Activated naive CD8-positive, alpha-beta T cell treated with anti-CD3 and anti-CD28 coated beads for 36 hours (primary cell): ENCODE data around the gene FAM234A. TPM values are rescaled to one million over a fixed set of nuclear protein-coding genes. Genes with fewer than 3 reads are reported as not detected.

ENCODE experiments used
- DNase-seq: peaks from one replicate; pipeline ENCODE4 v3.0.0; 2021
- H3K27ac Mint-ChIP-seq: one replicate; pipeline ENCODE4 v1.8.0; 2022; ENCODE audit warnings: mild to moderate bottlenecking, moderate library complexity, mixed read lengths
- H3K27me3 Mint-ChIP-seq: one replicate; pipeline ENCODE4 v1.8.0; 2022; ENCODE audit warnings: mild to moderate bottlenecking, mixed read lengths
- H3K36me3 Mint-ChIP-seq: one replicate; pipeline ENCODE4 v1.8.0; 2021; ENCODE audit warnings: mild to moderate bottlenecking, mixed read lengths
- H3K4me1 Mint-ChIP-seq: one replicate; pipeline ENCODE4 v1.8.0; 2021; ENCODE audit warnings: mixed read lengths
- H3K4me3 Mint-ChIP-seq: one replicate; pipeline ENCODE4 v1.8.0; 2022; ENCODE audit warnings: mild to moderate bottlenecking, moderate library complexity, mixed read lengths
- H3K9me3 Mint-ChIP-seq: one replicate; pipeline ENCODE4 v1.8.0; 2022; ENCODE audit warnings: mixed read lengths
- total RNA-seq, 2 experiments: library from RNA; stranded (reverse); gene quantifications; one replicate each; pipeline ENCODE4 v1.2.3, GENCODE V29; 2021

The FAM234A gene
- total RNA-seq, 2 experiments from 2014 or later: 20.9 to 24.1 TPM

DNA sequence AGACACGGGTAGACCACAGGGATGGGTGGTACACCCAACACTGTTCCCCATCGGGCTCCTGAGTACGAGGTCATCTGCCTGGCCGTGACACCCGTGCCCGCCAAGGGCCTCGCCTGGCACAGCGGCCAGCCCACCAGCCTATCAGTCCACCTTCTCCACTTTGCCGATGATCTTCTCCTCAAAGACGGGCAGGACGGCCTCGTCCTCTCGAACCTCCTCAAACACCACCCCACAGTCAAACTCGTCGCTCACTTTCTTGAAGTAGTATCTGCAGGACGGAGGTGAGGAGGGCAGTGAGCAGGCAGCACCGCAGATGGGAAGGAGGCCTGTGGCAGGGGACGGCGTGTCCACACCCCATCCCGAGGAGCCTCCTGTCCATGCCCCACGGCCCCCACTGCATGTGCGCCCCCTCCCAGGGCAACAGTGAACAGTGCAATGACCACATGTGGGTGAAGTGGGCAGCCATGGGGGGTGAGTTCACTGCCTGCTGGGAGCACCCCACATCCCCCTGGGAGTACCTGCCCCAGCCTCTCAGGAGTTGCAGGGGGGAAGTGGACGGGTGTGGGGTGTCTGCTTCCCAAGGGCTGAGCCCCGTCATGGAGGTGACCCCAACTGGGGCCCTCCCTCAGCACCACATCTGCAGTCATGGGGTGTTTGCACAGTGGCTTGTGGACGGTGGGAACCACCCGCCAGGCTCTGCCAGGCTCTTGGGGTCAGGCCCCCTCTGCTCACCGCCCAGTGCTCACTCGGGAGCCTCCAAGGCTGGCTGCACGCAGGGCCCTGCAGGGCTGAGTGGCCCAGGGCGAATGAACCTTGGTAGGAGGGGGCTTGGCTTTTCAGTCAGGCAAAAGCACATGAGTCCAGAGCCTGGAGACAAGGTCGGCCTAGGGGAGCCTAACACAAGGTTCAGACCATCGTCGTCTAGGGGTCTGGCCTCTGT is 53.6 kb downstream of the FAM234A start:
- Mint-ChIP-seq H3K36me3 (peaks cover 3% of the 10 kb centered on the region), H3K4me1 (no peaks in the 10 kb centered on the region), H3K27ac (no peak overlapping the region), H3K27me3 (no peaks in the 10 kb centered on the region), H3K4me3 (no peak overlapping the region), H3K9me3 (no peaks in the 10 kb centered on the region)
- DNase-seq: no peak

DNA sequence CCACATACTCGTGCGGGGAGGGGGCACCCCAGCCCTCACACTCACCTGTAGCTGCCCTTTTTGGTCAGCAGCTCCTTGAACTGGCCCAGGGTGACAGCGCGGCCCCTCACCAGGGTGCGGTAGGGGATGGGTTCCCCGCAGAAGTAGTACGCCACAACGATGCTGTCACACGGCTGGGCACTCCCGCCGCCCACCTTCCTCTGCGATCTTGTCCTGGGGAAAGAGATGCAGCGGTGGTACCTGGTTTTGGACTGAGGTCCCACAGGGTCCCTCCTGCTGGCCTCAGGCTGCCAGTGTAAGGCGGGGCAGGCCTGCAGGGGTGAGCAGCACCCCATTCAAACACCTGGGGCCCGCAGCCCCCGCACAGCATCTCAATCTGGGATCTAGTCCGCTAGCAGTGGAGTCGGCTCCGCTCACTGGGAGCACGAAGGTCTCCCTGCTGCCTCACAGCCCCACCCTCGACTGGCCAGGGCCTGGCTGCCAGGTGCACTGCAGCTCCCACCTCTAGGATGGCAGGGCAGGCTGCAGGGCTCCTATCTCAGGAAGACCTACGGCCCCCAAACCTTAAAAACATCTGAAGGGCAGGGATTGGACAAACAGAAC is 54.9 kb downstream of the FAM234A start:
- Mint-ChIP-seq H3K4me3 (no peak overlapping the region), H3K9me3 (no peaks in the 10 kb centered on the region), H3K27ac (no peak overlapping the region), H3K4me1 (no peaks in the 10 kb centered on the region), H3K36me3 (peaks cover 7% of the 10 kb centered on the region), H3K27me3 (no peaks in the 10 kb centered on the region)
- no peak for DNase-seq

DNA sequence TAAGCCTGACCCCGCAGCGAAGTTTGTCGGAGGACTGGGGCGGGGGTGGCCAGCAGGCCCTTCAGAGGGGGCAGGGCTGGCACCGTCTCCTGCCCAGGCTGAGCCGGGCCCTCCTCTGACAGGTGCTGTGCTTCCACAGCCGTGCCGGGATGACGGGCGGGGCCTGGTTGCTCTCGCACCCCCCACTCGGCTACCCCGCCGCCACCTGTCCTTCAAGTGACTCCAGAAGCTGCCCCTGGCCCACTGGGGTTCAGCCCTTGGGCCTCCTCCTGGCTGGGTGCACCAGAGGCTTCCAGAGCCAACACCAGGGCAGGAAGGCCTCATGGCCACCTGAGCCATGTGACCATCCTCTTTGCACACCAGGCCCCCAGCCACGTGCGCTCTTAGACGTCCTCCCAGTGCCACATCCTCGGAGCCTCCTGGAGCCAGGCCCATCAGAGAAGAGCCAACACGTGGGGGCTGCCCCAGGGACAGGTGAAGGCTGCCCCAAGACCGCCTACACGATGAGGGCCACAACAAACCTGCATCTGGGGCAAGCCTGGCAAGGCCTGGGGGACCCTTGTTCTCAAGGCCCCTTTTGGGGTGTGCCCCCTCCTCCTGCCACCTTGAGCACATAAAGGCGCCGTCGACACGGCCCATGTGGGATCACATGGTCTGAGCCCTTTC is 55.5 kb downstream of the FAM234A start:
- Mint-ChIP-seq H3K36me3 (peaks cover 7% of the 10 kb centered on the region), H3K27me3 (no peaks in the 10 kb centered on the region)

DNA sequence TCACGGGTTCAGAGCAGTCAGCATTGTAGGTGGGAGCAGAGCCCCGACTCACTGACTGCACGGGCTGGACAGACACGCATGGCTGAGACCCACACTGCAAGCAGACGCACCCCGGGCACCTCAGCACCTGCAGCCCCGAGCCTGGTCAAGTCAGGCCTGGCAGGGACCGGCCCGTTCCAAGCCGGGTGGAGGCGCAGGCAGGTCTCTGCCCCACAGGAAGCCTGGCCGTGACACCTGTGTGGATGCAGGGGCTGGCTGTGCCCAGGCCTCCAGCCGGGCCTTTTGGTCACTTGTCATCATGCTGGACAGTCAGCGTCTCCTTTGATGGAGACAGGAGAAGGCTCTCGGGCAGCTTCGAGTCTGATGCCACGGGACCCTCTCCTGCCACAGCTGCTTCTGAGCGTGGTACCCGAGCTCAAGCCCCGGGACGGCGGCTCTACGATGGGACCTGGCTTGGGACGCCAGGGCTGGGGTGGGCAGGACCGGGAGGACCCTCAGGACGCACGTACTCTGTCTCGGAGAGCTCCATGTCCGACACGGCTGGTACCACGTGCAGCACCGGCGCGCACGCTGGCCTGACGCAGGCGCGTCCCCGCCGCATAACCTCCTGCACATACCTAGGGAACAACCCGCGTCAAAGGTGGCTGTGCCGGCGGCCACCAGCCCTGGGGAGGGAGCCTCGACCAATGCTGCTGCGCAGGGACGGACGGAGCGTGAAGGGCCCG is 56.2 kb downstream of the FAM234A start:
- Mint-ChIP-seq H3K27ac (no peak overlapping the region), H3K9me3 (no peaks in the 10 kb centered on the region), H3K27me3 (no peaks in the 10 kb centered on the region), H3K36me3 (peaks cover 7% of the 10 kb centered on the region), H3K4me3 (no peak overlapping the region), H3K4me1 (no peaks in the 10 kb centered on the region)
- DNase-seq: no peak

More for the DNA sequence above, 55.5 kb downstream of the FAM234A start:
- no peak for DNase-seq
- H3K4me1 Mint-ChIP-seq: no peaks in the 10 kb centered on the region
- H3K9me3 Mint-ChIP-seq: no peaks in the 10 kb centered on the region
- no peak overlapping the region for H3K4me3 Mint-ChIP-seq
- H3K27ac Mint-ChIP-seq: no peak overlapping the region

DNA sequence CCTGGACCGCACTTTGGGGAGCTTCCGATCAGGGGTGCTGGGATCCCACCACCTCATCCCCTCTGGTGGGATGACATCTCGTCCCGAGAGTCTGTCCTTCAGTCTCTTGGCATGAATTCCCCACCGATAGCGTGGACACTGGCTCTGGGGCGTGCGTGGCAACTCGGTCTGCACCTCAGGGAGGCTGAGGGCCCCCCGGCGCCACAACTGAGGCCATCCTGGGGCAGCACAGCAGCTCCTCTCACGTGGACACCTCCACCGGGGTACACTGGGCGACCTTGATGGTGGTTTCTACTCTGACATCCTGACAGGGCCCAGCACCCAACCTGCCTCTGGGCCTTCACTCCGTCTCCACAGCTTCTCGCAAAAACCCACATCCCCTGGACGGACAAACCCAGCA is 56.9 kb downstream of the FAM234A start:
- peaks cover 7% of the 10 kb centered on the region for H3K36me3 Mint-ChIP-seq
- H3K27ac Mint-ChIP-seq: no peak overlapping the region
- no peaks in the 10 kb centered on the region for H3K4me1 Mint-ChIP-seq
- no peak overlapping the region for H3K4me3 Mint-ChIP-seq
- no peaks in the 10 kb centered on the region for H3K27me3 Mint-ChIP-seq
- H3K9me3 Mint-ChIP-seq: no peaks in the 10 kb centered on the region
- DNase-seq: no peak

DNA sequence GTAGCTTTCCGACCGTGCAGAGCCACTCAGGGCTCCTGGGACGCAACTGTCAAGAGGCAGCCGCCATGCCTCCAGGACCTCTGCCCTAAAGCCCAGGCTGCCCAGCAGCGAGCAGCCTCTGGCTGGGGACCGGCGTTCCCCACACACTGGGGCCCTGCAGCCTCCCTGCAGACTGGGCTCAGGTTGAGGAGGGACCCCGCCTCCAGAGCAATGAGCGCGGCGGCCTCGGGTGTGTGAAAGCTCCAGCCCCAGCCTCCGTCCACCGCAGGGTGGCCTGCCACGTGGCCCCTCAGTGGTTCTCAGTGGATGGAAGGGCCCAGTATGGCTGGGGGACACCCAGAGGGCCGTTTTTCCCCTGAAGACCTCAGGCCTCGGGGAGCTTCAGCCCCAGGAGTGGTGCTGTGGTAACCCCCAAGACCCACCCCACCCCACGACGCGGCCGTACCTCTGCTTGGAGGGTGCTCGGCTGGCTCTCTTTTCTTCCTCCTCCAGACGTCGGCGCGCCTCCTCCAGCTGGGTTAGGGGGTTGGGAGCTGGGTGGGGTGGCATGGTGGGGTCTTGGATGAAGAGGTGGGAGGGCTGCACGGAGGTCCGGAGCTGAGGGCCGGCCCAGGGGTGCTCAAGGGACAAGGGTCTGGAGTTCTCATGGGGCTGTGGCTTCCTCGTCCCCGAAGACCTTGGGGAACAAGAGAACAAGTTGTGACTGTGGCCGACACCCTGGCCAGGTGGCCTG is 58.6 kb downstream of the FAM234A start:
- Mint-ChIP-seq H3K4me3 (no peak overlapping the region), H3K9me3 (no peaks in the 10 kb centered on the region), H3K27ac (no peak overlapping the region), H3K4me1 (no peaks in the 10 kb centered on the region), H3K36me3 (peaks cover 3% of the 10 kb centered on the region), H3K27me3 (no peaks in the 10 kb centered on the region)
- no peak for DNase-seq

DNA sequence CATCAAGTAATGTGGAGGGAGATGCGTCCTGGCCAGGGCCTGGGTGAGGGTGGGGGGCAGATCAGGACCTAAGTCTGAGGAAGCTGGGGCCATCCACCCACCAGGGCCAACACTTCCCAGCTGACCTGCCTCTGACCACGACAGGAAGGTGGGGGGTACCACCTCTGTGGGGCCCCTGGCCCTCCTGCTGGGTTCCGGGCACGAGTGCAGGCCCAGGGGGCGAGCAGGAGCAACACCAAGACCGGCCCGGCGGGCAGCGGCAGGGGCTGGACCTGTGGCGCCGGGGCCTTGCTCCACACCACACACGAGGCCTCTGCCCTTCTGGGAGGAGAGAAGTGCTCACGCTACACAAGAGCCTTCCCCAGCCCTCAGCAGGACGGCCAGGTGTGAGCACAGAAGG is 61.7 kb downstream of the FAM234A start:
- no peak overlapping the region for H3K4me3 Mint-ChIP-seq
- peaks cover 3% of the 10 kb centered on the region for H3K36me3 Mint-ChIP-seq
- no peak overlapping the region for H3K27ac Mint-ChIP-seq
- DNase-seq: no peak
- H3K9me3 Mint-ChIP-seq: no peaks in the 10 kb centered on the region
- H3K27me3 Mint-ChIP-seq: no peaks in the 10 kb centered on the region
- no peaks in the 10 kb centered on the region for H3K4me1 Mint-ChIP-seq

DNA sequence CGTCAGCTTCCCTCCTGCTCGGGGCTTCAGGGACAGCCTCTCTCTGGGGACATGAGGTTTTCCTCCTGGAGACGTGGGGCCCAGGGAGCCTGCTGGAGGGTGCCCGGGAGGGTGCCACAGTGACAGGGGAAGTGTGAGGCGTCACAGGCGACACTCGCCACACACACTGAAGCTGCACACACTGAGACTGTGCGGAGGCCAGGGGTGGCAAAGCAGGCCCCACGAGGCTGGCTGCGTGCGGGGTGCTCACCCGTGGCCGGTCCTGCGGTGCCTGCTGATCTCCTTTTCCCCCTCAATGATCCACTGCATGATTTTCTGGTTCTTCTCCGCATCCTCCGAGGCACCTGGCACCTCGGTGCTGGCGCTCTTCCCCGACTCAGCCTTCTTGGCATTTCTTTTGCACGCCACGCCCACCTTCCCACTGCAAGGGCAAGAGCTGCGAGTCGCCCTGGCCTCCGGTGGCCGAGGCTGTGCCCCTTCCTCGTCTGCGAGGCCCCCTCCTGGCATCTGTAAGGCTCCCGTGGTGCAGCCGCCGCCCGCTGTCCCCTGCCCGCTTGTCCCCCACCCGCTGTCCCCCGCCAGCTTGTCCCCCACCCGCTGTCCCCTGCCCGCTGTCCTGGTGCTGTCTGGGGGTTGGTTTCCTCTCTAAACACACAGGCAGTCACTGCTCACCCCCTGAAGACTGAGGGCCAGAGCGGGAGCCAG is 62.3 kb downstream of the FAM234A start:
- Mint-ChIP-seq H3K9me3 (no peaks in the 10 kb centered on the region), H3K27me3 (no peaks in the 10 kb centered on the region), H3K4me3 (no peak overlapping the region), H3K36me3 (peaks cover 3% of the 10 kb centered on the region), H3K27ac (no peak overlapping the region), H3K4me1 (no peaks in the 10 kb centered on the region)
- no peak for DNase-seq

DNA sequence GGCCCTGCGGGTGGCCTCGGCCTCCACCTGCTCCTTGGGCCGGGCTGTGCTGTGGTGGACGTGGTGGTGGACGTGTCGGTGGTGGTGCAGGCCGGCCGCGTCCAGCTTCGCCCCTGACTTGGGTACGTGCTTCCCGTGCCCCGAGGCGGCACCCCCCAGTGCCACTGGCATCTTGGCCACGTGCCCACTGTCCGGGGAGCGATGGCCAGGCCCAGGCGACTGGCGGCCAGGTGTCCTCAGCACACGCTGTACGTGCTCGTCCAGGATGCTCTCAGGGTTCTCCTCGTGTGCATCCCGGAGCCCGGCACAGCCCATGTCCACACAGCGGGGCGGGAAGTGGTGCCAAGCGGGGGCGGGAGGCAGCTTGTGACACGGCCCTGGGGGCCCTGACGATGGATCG is 63.2 kb downstream of the FAM234A start:
- no peaks in the 10 kb centered on the region for H3K4me1 Mint-ChIP-seq
- H3K27ac Mint-ChIP-seq: no peak overlapping the region
- no peaks in the 10 kb centered on the region for H3K27me3 Mint-ChIP-seq
- DNase-seq: no peak
- no peak overlapping the region for H3K4me3 Mint-ChIP-seq
- H3K36me3 Mint-ChIP-seq: peaks cover 3% of the 10 kb centered on the region
- H3K9me3 Mint-ChIP-seq: no peaks in the 10 kb centered on the region

DNA sequence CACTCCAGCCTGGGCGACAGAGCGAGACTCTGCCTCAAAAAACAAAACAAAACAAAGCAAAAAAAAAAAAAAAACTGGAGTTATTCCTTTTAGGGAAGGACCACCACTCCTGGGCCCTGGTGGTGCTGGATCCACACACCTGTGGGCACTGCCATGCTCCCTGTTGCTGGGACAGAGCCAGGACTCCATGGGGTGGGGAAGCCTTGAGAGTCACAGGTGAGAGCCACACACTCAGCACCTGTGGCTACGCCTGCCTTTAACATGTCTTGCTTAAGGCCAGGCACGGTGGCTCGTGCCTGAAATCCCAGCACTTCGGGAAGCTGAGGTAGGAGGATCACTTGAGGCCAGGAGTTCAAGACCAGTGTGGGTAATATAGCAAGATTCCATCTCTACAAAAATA is 66.6 kb downstream of the FAM234A start:
- no peak for DNase-seq
- no peaks in the 10 kb centered on the region for H3K9me3 Mint-ChIP-seq
- H3K27ac Mint-ChIP-seq: no peak overlapping the region
- no peaks in the 10 kb centered on the region for H3K36me3 Mint-ChIP-seq
- no peaks in the 10 kb centered on the region for H3K4me1 Mint-ChIP-seq
- H3K27me3 Mint-ChIP-seq: no peaks in the 10 kb centered on the region
- no peak overlapping the region for H3K4me3 Mint-ChIP-seq

DNA sequence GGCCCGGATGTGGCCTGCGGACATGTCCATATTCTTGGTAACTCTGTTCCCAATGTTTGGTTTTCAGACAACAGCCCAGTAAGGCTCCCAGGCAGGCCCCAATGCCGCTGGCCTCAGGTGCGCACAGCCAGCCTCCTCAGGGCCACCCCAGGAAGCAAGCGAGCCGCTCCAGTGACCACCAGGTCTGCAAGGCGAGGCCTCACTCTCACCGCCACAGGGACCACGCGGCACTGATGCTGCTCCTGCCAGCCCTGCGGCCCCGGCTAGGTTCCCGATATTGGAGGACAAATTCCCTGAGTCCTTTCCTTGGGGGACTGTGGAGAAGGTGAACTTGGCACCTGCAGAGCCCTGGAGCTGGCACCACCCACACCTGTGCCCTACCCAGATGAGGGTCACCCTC is 67.3 kb downstream of the FAM234A start:
- peaks cover 1% of the 10 kb centered on the region for H3K36me3 Mint-ChIP-seq
- no peaks in the 10 kb centered on the region for H3K9me3 Mint-ChIP-seq
- H3K27me3 Mint-ChIP-seq: no peaks in the 10 kb centered on the region
- no peaks in the 10 kb centered on the region for H3K4me1 Mint-ChIP-seq
- no peak for DNase-seq
- H3K4me3 Mint-ChIP-seq: no peak overlapping the region
- no peak overlapping the region for H3K27ac Mint-ChIP-seq

DNA sequence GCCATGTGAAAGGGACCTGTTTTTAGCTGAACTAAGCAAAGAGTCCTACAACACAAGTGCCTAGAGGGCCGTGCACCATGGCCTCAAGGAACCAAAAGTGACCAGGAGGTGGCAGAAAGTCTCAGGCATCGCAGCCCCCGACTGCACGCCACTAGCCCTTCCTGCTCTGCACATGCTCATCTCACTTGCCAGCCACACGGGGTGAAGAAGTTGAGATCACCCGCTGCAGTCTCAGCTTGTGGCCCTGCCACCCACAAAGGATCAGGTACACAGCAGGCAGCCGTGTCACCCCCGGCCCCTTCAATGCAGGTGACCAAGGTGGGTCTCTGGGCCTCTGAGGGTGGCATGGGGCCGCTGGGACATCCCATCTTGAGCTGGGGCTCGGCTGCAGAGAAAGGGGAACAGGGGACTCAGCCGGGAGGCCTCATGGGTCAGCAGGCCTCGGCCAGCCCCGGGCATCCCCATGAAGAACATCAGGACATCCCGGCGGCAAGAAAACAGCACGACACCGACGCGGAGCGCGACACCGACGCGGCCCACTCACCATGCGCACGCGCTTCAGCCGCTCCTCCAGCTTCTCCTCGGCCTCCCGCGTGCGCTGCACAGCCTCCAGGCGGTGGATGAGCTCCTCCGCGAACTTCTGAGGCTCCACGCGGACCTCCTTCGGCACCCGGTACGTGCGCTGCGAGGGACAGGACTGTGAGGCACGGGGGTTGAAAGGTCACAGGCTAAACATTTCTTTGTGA is 69.3 kb downstream of the FAM234A start:
- H3K27ac Mint-ChIP-seq: no peak overlapping the region
- peaks cover 1% of the 10 kb centered on the region for H3K36me3 Mint-ChIP-seq
- no peaks in the 10 kb centered on the region for H3K9me3 Mint-ChIP-seq
- no peaks in the 10 kb centered on the region for H3K27me3 Mint-ChIP-seq
- no peak overlapping the region for H3K4me3 Mint-ChIP-seq
- peaks cover 1% of the 10 kb centered on the region for H3K4me1 Mint-ChIP-seq
- no peak for DNase-seq

DNA sequence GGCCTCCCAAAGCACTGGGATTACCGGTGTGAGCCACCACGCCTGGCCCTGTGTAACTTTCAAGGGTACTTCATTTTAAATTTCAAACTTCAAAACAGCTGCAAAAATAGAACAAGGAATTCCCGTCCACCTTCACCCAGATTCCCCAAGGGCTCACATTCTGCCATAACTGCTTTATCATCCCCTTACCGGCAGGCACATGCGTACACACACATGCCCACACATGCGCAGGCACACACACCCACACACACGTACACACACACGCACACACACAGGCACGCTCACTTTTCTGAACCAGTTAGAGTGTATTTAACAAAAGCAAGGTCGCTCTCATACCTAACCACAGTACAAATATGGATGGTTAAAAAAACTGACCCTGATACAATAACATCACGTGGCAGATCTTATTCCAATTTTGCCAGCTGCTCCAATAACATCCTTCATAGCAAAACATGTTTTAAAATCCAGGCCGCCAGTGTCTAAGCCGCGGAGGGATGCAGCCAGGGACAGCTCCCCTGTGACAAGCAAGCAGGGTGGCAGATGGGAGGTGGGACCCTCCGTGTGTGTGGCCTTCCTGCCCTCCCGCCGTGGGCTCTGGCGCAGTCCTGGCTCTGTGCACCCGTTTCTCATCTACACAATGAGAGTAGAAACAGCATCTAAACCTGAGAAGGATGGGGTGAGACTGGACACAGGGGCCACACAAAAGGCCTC is 71.5 kb downstream of the FAM234A start:
- DNase-seq: no peak
- Mint-ChIP-seq H3K36me3 (peaks cover 4% of the 10 kb centered on the region), H3K9me3 (no peaks in the 10 kb centered on the region)

More for the DNA sequence above, 71.5 kb downstream of the FAM234A start:
- Mint-ChIP-seq H3K27ac (peak overlapping the region; percentile 29), H3K27me3 (no peaks in the 10 kb centered on the region), H3K4me3 (no peak overlapping the region), H3K4me1 (peaks cover 6% of the 10 kb centered on the region)
